ENCODE data around the gene THPO. TPM values are rescaled to one million over a fixed set of nuclear protein-coding genes. Genes with fewer than 3 reads are reported as not detected.
"Not testable (repeated sequence)": the region's sequence is repeated elsewhere in the genome, so short reads cannot be mapped to it uniquely, and the experiment has no call there.

Gene THPO
- total RNA-seq, 1 donor from 2014 or later = 0.07 TPM

- DNase-seq (ENCODE audit: low read depth, low spot score) = no peak
Measured at GRCh38 chr3:184351511-184352148, 26.4 kb downstream of the THPO start.

- DNase-seq (ENCODE audit: low read depth, low spot score) = no peak
Measured at GRCh38 chr3:184350618-184351017, 27.4 kb downstream of the THPO start.

- DNase-seq (ENCODE audit: low read depth, low spot score) = no peak
Measured at GRCh38 chr3:184349563-184350470, 28.2 kb downstream of the THPO start.

GRCh38 chr3:184348057-184348382 lies 30.0 kb downstream of the THPO start:
- DNase-seq (ENCODE audit: low read depth, low spot score) = no peak

GRCh38 chr3:184347321-184348056 lies 30.5 kb downstream of the THPO start:
- DNase-seq (ENCODE audit: low read depth, low spot score) = no peak

GRCh38 chr3:184346480-184347190 lies 31.4 kb downstream of the THPO start:
- no peak for DNase-seq (ENCODE audit: low read depth, low spot score)

- DNase-seq (ENCODE audit: low read depth, low spot score) = no peak
Measured at GRCh38 chr3:184345317-184346144, 32.5 kb downstream of the THPO start.

GRCh38 chr3:184344579-184345316 lies 33.3 kb downstream of the THPO start:
- no peak for DNase-seq (ENCODE audit: low read depth, low spot score)

GRCh38 chr3:184343200-184343876 lies 34.7 kb downstream of the THPO start:
- DNase-seq (ENCODE audit: low read depth, low spot score) = no peak

- no peak for DNase-seq (ENCODE audit: low read depth, low spot score)
Measured at GRCh38 chr3:184341925-184342324, 36.1 kb downstream of the THPO start.

GRCh38 chr3:184339451-184340135 lies 38.4 kb downstream of the THPO start:
- not testable (repeated sequence) for DNase-seq (ENCODE audit: low read depth, low spot score)

GRCh38 chr3:184339001-184339400 lies 39.0 kb downstream of the THPO start:
- no peak for DNase-seq (ENCODE audit: low read depth, low spot score)

- peak; percentile 67 for DNase-seq (ENCODE audit: low read depth, low spot score)
Measured at GRCh38 chr3:184338511-184338945, 39.5 kb downstream of the THPO start.

GRCh38 chr3:184337981-184338380 lies 40.0 kb downstream of the THPO start:
- no peak for DNase-seq (ENCODE audit: low read depth, low spot score)

GRCh38 chr3:184337399-184337714 lies 40.6 kb downstream of the THPO start, which contains the start of gene FAM131A:
TSS of gene FAM131A (plus strand) at chr3:184337600. CDS start at chr3:184337631, 31 bp downstream.
- DNase-seq (ENCODE audit: low read depth, low spot score) = no peak

GRCh38 chr3:184336547-184337398 lies 41.2 kb downstream of the THPO start:
- no peak for DNase-seq (ENCODE audit: low read depth, low spot score)

GRCh38 chr3:184335661-184336546 lies 42.1 kb downstream of the THPO start:
- DNase-seq (ENCODE audit: low read depth, low spot score) = no peak
